Thyroid gland (tissue), 4 donors: ENCODE measurements around the gene CIITA.

Source experiments
- POLR2A ChIP-seq, 2 donors: fragments of 450-650 bp; IDR thresholded peaks; one replicate each; pipeline ENCODE4 v1.6.1; 2017; ENCODE audit warnings: antibody characterized with exemption in 2 of 2, mild to moderate bottlenecking in 2 of 2, moderate library complexity in 1 of 2
- TF ChIP-seq, protein P1 (sequence below), 6 experiments: fragments of 200-600 bp in 3 of 6; fragments of 450-650 bp in 3 of 6; sonication (generic) in 3 of 6; IDR thresholded peaks; one replicate each; pipeline ENCODE4 v1.5.1; 2016 to 2019; ENCODE audit warnings: antibody characterized with exemption in 6 of 6, mild to moderate bottlenecking in 2 of 6, inconsistent platforms in 1 of 6, moderate library complexity in 1 of 6

DNA sequence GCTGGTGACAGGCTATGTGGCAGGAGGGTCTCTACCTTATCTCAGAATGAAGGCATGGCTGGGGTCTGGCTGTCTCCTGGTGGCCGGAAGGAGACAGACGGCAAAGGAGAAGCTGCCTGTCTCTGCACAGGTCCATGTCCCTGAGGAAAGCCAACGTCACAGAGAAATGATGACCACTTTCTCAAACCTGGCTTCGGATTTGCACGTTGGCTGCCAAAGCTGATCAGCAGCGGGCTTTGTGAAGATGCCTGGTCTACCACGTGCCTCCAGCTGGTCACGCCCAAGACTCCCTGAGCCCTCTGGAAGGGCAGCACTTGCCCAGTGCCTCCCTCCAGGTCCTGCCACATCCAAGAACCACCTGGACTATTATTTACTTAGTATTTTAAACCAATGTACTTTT is 56.9 kb downstream of the CIITA start:
- TF ChIP-seq, protein P1, sequence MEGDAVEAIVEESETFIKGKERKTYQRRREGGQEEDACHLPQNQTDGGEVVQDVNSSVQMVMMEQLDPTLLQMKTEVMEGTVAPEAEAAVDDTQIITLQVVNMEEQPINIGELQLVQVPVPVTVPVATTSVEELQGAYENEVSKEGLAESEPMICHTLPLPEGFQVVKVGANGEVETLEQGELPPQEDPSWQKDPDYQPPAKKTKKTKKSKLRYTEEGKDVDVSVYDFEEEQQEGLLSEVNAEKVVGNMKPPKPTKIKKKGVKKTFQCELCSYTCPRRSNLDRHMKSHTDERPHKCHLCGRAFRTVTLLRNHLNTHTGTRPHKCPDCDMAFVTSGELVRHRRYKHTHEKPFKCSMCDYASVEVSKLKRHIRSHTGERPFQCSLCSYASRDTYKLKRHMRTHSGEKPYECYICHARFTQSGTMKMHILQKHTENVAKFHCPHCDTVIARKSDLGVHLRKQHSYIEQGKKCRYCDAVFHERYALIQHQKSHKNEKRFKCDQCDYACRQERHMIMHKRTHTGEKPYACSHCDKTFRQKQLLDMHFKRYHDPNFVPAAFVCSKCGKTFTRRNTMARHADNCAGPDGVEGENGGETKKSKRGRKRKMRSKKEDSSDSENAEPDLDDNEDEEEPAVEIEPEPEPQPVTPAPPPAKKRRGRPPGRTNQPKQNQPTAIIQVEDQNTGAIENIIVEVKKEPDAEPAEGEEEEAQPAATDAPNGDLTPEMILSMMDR (IDR thresholded peaks at IDR 0.05) = no peak
- TF ChIP-seq POLR2A (IDR thresholded peaks at IDR 0.05) = no peak
